RWPE1 (cell line): ENCODE results near the gene ITGB2.

Experiments used
- CTCF ChIA-PET: fragments of 350-600 bp; sonication (Branson Sonifier 250); formaldehyde crosslinking; extraction: SDS; loops from one replicate; lab custom pipeline; 2021; lab: Yijun Ruan, JAX
- POLR2A ChIA-PET: fragments of 400-600 bp; formaldehyde crosslinking; extraction: SDS; loops from one replicate; lab custom pipeline; 2020; ENCODE audit warnings: antibody characterized with exemption; ENCODE audit not compliant: low non-redundant PET; lab: Yijun Ruan, JAX
- DNase-seq: peaks from one replicate; pipeline ENCODE4 v3.0.0; 2012; ENCODE audit warnings: low spot score
- H3K27ac ChIP-seq: fragments of 450-650 bp; 2 replicates; pipeline ENCODE4 v1.5.1; 2017
- TF ChIP-seq, protein P1 (sequence below): fragments of 450-650 bp; conservative IDR thresholded peaks from 2 replicates; pipeline ENCODE4 v1.5.1; 2017; ENCODE audit warnings: low read depth, mild to moderate bottlenecking

Gene ITGB2

DNA sequence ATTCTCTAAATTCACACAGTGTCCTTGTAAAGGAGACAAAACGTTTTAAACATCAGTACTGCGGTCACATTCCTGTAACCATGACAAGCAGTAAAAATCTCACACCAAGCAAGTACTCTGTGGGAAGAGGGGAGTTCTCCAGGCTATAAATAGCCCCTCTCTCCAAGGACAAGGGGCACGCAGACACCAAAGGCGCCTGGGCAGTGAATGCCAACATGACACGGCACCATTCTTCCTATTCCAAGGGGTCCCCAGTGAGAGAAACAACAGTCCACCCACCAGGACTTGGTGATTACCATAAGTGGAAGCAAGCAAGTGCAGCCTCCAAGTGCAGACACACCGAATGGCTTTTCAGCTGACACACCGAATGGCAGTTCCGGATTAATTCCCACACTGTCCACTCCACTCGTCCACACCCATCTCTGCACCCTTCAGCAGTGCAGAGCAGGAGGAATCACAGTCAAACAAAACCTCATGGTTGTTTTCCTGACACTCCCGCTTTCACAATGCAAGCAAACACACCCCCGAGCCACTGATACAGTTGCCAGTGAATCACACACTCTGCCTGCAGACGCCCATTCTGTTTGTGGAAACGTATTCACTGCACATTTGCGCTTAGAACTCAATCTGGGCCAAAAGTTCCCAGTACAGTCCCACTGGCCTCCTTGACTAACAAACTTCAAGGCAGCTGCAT is 49.0 kb downstream of the ITGB2 start:
- peak overlapping the region; percentile 97 for H3K27ac ChIP-seq
- DNase-seq = peak; percentile 86
- POLR2A ChIA-PET = no interaction called here
- TF ChIP-seq, protein P1, sequence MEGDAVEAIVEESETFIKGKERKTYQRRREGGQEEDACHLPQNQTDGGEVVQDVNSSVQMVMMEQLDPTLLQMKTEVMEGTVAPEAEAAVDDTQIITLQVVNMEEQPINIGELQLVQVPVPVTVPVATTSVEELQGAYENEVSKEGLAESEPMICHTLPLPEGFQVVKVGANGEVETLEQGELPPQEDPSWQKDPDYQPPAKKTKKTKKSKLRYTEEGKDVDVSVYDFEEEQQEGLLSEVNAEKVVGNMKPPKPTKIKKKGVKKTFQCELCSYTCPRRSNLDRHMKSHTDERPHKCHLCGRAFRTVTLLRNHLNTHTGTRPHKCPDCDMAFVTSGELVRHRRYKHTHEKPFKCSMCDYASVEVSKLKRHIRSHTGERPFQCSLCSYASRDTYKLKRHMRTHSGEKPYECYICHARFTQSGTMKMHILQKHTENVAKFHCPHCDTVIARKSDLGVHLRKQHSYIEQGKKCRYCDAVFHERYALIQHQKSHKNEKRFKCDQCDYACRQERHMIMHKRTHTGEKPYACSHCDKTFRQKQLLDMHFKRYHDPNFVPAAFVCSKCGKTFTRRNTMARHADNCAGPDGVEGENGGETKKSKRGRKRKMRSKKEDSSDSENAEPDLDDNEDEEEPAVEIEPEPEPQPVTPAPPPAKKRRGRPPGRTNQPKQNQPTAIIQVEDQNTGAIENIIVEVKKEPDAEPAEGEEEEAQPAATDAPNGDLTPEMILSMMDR = no peak
- CTCF ChIA-PET = interaction anchor here (1.4 to 1.7 kb wide), 3 partner anchors 56 to 71 kb away, joined by 4 to 7 read pairs (median 4); no protein-coding TSS in a partner anchor

DNA sequence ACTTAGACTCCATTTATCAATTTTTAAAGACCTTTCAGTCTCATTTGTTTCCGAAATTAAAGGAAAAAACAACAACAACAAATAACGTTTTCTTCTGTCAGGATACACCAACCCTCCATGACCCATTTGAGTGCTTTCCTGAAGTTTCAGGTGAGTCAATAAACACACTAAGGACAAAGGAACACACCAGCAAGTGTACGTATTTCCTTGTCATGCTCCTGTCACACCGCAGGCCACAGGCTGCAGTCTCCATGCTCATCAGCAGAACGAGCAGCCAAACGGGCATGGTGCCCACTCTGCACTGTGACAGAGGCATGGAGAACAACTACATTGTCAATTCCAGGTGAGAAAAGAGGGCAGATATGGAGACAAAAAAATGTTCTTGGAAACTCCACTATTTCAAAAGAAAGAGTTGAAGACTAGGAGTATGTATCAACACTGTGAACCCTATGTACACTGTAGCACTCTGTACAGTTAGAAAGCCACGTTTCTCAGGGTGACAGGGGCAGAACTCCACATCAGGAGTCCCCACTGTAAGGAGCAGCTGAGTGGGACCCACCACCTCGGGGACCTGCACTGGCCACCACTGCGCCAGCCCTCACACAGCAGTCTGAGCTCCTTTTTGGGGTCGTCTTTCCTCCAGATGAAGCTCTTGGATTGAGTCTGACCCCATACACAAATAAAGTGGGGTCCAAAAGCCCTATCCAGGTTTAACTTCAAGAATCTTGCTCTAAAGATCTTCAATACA is 49.8 kb downstream of the ITGB2 start:
- DNase-seq = no peak
- peak overlapping the region; percentile 97 for H3K27ac ChIP-seq
- CTCF ChIA-PET = no interaction called here
- POLR2A ChIA-PET = no interaction called here
- TF ChIP-seq, protein P1 = no peak

DNA sequence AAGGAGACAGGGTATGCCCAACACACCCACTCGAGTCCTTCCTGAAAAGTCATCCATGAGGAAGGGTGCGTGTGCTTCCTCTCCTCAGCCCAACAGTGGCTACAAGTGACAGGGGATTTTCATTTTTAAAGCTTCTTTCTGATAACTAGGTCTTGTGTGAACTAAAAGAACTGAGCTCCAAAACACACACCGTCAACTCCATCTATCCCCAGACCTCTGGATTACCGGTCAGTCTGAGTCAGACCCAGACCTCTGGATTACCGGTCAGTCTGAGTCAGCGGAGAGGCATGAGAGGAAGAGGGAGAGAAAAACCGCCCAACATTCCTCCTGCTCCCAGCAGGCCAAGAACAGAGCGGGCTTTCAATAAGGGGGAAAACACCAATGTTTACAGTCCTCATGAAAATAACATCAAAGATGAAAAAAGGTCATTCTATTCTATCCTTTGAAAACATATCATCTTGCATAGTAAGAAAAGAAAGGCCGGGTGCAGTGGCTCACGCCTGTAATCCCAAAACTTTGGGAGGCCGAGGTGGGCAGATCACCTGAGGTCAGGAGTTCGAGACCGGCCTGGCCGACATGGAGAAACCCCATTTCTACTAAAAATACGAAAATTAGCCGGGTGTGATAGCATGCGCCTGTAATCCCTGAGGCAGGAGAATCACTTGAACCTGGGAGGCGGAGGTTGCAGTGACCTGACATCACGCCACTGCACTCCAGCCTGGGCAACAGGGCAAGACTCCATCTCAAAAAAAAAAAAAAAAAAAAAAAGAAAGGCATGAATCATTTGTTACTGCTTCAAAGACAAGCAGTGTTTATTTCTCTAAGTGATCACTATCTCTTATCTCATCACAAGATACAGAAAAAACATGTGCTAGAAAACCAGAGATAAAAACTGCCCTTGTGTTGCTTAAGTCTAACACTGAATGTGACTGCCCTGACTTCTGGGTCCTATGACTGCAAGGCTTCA is 50.6 kb downstream of the ITGB2 start:
- peak; percentile 80 for DNase-seq
- H3K27ac ChIP-seq = peak overlapping the region; percentile 97
- TF ChIP-seq, protein P1 = no peak
- ChIA-PET POLR2A (interaction anchor here (1.0 kb wide), 1 partner anchor 68 kb away, joined by 4 read pairs; the partner anchor contains the start of gene UBE2G2), CTCF (interaction anchor here (0.9 kb wide), 1 partner anchor 77 kb away, joined by 5 read pairs; no protein-coding TSS in a partner anchor)

DNA sequence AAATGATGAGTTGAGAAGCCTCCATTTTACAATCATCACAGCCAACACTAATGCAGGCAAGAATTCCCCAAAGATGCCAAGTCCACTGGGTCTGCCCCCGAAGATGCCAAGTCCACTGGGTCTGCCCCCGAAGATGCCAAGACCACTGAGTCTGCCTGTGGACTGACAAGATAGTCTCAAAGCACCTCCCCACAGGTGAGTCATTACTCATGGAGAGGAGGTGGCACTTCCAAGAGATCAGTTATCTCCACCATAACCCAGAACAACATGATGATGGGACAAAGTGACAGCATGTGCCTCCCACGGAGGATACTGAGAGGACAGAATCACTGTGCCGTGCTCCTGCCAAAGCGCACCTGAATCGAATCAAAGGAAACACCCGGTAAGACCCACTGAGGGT is 52.0 kb downstream of the ITGB2 start:
- H3K27ac ChIP-seq = peak overlapping the region; percentile 97
- TF ChIP-seq, protein P1 = no peak
- no peak for DNase-seq
- POLR2A ChIA-PET = no interaction called here
- CTCF ChIA-PET = interaction anchor here (0.5 to 0.9 kb wide), 2 partner anchors 23 to 75 kb away, joined by 5 read pairs; no protein-coding TSS in a partner anchor

DNA sequence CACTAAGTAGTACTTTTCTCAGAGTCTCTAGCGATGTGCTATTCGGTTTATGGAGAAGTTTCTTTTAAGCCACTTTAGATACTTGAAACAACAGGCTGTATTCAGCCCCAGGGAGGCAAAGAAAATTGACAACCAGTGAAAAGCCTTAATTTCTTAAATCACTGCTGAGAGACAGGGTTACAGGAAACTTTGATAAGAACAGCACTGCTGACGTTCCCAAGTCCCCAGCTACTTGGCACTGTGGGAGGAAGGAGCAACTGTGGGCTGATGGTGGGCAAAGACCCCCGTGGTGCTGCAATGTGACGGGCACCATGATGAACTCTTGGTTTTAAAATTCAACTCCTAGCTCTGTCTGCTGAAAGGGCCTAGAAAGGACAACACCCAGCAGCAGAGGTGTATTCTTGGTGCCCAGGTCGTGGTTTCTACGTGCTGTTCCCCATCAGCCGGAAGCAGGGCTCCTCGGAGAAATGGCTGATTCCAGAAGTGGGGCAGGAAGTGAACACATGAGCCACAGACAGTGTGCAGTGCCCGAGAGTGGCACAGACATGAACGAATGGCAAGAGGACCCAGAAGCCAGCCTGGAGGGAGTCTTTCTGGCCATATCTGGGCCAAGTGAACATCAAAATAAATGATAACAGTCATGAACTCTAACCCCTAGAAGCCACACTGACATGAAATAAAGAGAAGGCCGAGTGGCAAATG is 52.5 kb downstream of the ITGB2 start:
- CTCF ChIA-PET = interaction anchor here (0.5 to 0.6 kb wide), 2 partner anchors 22 to 273 kb away, joined by 3 to 5 read pairs; no protein-coding TSS in a partner anchor
- TF ChIP-seq, protein P1 = no peak
- no peak for DNase-seq
- H3K27ac ChIP-seq = peak overlapping the region; percentile 97
- POLR2A ChIA-PET = no interaction called here
